NB4 (cell line): ENCODE results near the gene SAMD10.

Source experiments
- CTCF ChIP-seq: IDR thresholded peaks from one replicate; pipeline ENCODE4 v1.5.1; 2012; ENCODE audit warnings: low read depth, low read length
- POLR2A ChIP-seq: IDR thresholded peaks from 2 replicates; pipeline ENCODE4 v1.6.1; 2011; ENCODE audit warnings: mild to moderate bottlenecking; ENCODE audit not compliant: insufficient read length; ENCODE audit errors: extremely low read depth

GRCh38 chr20:63933646-63934045, 45.8 kb downstream of the SAMD10 start:
- TF ChIP-seq CTCF (no peak), POLR2A (no peak)
